ENCODE results near the gene USP32. TPM values are rescaled to one million over a fixed set of nuclear protein-coding genes. Genes with fewer than 3 reads are reported as not detected.

The USP32 gene
- total RNA-seq, 1 donor from 2014 or later, result 53.6 TPM

DNA sequence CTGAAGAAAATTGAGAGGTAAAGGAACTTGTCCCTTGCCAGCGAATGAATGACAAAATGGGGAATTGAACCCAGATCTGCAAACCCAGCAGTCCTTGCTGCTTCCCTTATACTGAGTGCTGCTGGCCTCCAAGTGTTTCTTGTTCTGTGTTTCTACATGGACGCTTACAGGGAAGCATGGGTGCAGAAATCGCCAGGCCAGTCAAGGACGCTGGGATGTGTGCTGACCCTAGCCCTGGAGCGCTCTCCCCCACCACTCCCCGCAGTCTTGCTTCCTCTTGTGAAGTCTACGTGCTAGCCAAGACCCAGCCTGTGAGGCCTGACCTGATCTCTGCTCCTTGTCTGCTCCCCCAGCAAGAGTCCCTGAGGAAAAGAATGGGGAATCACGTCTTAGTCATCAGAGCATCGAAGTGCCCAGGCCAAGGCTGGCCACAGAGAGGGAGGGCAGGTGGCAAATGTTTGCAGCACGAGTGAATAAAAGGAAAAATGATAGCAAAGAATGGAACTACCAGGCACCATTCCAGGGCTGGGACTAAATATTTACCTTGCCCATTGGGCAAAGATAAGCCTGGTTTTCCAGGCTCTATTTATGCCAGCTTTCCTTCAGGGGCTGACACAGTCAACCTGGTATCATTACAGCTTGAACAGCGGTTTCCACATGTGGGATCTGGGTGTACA, 224.7 kb downstream of the USP32 start:
- Mint-ChIP-seq H3K4me3 (ENCODE audit: unreplicated experiment) (no peak overlapping the region), H3K36me3 (ENCODE audit: unreplicated experiment) (no peaks in the 10 kb centered on the region), H3K27ac (ENCODE audit: unreplicated experiment) (no peak overlapping the region), H3K27me3 (ENCODE audit: unreplicated experiment) (peaks cover 7% of the 10 kb centered on the region), H3K4me1 (ENCODE audit: unreplicated experiment) (peaks cover 27% of the 10 kb centered on the region), H3K9me3 (ENCODE audit: unreplicated experiment) (no peaks in the 10 kb centered on the region)
- no peak for DNase-seq (ENCODE audit: extremely low spot score, unreplicated experiment)
- TF ChIP-seq, protein P1, sequence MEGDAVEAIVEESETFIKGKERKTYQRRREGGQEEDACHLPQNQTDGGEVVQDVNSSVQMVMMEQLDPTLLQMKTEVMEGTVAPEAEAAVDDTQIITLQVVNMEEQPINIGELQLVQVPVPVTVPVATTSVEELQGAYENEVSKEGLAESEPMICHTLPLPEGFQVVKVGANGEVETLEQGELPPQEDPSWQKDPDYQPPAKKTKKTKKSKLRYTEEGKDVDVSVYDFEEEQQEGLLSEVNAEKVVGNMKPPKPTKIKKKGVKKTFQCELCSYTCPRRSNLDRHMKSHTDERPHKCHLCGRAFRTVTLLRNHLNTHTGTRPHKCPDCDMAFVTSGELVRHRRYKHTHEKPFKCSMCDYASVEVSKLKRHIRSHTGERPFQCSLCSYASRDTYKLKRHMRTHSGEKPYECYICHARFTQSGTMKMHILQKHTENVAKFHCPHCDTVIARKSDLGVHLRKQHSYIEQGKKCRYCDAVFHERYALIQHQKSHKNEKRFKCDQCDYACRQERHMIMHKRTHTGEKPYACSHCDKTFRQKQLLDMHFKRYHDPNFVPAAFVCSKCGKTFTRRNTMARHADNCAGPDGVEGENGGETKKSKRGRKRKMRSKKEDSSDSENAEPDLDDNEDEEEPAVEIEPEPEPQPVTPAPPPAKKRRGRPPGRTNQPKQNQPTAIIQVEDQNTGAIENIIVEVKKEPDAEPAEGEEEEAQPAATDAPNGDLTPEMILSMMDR (IDR thresholded peaks at IDR 0.05), result no peak

DNA sequence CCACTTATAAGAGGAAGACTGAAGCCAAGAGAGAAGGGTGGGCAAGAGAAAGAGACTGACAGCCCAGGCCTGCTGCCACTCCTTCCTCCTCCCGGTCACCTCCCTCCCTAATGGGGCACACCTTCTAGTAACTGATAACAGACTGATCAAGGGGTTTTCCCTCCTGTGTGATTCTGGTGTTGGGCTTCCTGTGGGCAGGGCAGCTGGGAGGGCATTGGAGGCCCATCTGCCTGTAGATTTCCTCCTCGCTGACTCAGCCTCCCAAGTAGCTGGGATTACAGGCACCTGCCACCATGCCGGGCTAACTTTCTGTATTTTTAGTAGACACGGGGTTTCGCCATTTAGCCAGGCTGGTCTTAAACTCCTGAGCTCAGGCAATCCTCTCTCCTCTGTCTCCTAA, 226.0 kb downstream of the USP32 start:
- peaks cover 17% of the 10 kb centered on the region for H3K4me1 Mint-ChIP-seq (ENCODE audit: unreplicated experiment)
- no peaks in the 10 kb centered on the region for H3K36me3 Mint-ChIP-seq (ENCODE audit: unreplicated experiment)
- H3K9me3 Mint-ChIP-seq (ENCODE audit: unreplicated experiment), result no peaks in the 10 kb centered on the region
- TF ChIP-seq, protein P1 (IDR thresholded peaks at IDR 0.05), result no peak
- H3K27ac Mint-ChIP-seq (ENCODE audit: unreplicated experiment), result no peak overlapping the region
- peaks cover 7% of the 10 kb centered on the region for H3K27me3 Mint-ChIP-seq (ENCODE audit: unreplicated experiment)
- H3K4me3 Mint-ChIP-seq (ENCODE audit: unreplicated experiment), result no peak overlapping the region
- DNase-seq (ENCODE audit: extremely low spot score, unreplicated experiment), result no peak

DNA sequence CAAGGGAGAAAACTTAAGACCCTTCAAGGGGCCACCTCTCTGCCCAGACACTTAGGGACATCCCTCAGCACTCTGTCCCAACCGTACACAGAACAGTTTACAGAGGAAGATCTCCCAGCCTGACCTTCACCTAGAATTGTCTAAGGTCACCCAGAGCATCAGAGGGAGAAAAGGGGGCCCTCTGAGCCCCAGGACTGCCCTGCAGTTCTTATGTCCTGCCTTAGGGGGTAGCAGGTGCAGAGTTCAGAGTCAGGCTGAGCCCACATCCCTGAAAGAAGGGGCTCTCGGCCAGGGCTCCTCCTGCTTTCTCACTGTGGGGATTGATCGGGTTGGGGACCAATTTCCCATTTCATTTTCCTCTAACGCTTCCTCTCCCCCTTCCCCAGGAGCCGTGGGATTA, 226.7 kb downstream of the USP32 start:
- Mint-ChIP-seq H3K4me1 (ENCODE audit: unreplicated experiment) (peaks cover 11% of the 10 kb centered on the region), H3K27ac (ENCODE audit: unreplicated experiment) (no peak overlapping the region), H3K27me3 (ENCODE audit: unreplicated experiment) (peaks cover 11% of the 10 kb centered on the region), H3K36me3 (ENCODE audit: unreplicated experiment) (no peaks in the 10 kb centered on the region), H3K4me3 (ENCODE audit: unreplicated experiment) (no peak overlapping the region), H3K9me3 (ENCODE audit: unreplicated experiment) (no peaks in the 10 kb centered on the region)
- DNase-seq (ENCODE audit: extremely low spot score, unreplicated experiment), result no peak
- TF ChIP-seq, protein P1 (IDR thresholded peaks at IDR 0.05), result no peak

DNA sequence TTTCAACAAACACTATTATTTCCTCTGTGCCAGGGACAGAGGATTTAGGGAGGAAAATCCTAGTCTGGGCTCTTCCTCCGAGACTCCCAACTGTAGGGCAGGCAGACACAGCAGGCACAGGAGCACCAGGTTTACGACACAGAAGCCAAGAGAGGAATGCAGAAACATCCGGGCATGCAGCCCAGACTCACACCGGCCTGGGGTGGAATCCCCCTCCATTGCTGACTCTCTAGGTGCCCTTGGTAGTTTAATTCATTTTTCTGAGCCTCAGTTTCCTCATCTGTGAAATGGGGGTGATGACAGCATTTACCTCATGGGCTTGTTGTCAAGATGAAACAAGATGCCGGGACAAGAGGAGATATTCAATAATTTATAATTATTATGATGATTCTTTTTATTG, 227.2 kb downstream of the USP32 start:
- Mint-ChIP-seq H3K4me1 (ENCODE audit: unreplicated experiment) (peaks cover 8% of the 10 kb centered on the region), H3K36me3 (ENCODE audit: unreplicated experiment) (no peaks in the 10 kb centered on the region), H3K27ac (ENCODE audit: unreplicated experiment) (no peak overlapping the region), H3K9me3 (ENCODE audit: unreplicated experiment) (no peaks in the 10 kb centered on the region), H3K4me3 (ENCODE audit: unreplicated experiment) (no peak overlapping the region), H3K27me3 (ENCODE audit: unreplicated experiment) (peaks cover 16% of the 10 kb centered on the region)
- TF ChIP-seq, protein P1 (IDR thresholded peaks at IDR 0.05), result no peak
- DNase-seq (ENCODE audit: extremely low spot score, unreplicated experiment), result no peak

DNA sequence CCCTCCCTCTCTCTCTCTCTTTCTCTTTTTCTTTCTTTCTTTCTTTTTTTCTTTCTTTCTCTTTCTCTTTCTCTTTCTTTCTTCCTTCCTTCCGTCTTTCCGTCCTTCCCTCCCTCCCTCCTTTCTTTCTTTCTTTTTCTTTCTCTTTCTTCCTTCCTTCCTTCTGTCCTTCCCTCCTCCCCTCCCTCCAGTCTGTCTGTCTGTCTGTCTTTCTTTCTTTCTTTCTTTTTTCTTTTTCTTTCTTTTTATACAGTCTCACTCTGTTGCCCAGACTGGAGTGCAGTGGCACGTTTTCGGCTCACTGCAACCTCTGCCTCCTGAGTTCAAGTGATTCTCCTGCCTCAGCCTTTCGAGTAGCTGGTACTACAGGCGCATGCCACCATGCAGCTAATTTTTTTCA, 227.8 kb downstream of the USP32 start:
- no peaks in the 10 kb centered on the region for H3K9me3 Mint-ChIP-seq (ENCODE audit: unreplicated experiment)
- TF ChIP-seq, protein P1 (IDR thresholded peaks at IDR 0.05), result no peak
- no peak overlapping the region for H3K4me3 Mint-ChIP-seq (ENCODE audit: unreplicated experiment)
- peaks cover 18% of the 10 kb centered on the region for H3K27me3 Mint-ChIP-seq (ENCODE audit: unreplicated experiment)
- no peak overlapping the region for H3K27ac Mint-ChIP-seq (ENCODE audit: unreplicated experiment)
- H3K36me3 Mint-ChIP-seq (ENCODE audit: unreplicated experiment), result no peaks in the 10 kb centered on the region
- no peak for DNase-seq (ENCODE audit: extremely low spot score, unreplicated experiment)
- peaks cover 7% of the 10 kb centered on the region for H3K4me1 Mint-ChIP-seq (ENCODE audit: unreplicated experiment)

All from osteocyte (in vitro differentiated cells).